Liver (tissue), 9 donors: ENCODE data around the gene IFRD2. TPM values are rescaled to one million over a fixed set of nuclear protein-coding genes. Genes with fewer than 3 reads are reported as not detected.
"Not testable (repeated sequence)": the region's sequence is repeated elsewhere in the genome, so short reads cannot be mapped to it uniquely, and the experiment has no call there.

Experiments used
- DNase-seq: peaks from one replicate; pipeline ENCODE4 v3.0.0-alpha.2; 2017; ENCODE audit warnings: low spot score
- H3K27ac ChIP-seq, 2 donors: one replicate each; pipeline ENCODE4 v1.7.0; 2013; ENCODE audit warnings: inconsistent platforms in 2 of 2, low read length in 2 of 2, control low read depth in 1 of 2, low read depth in 1 of 2, mild to moderate bottlenecking in 1 of 2
- H3K27me3 ChIP-seq, 4 donors: one replicate each; pipeline versions ENCODE4 v1.6.1 to v1.7.0; 2013; ENCODE audit warnings: low read length in 3 of 4, inconsistent platforms in 1 of 4, mild to moderate bottlenecking in 1 of 4, moderate library complexity in 1 of 4; ENCODE audit not compliant: control insufficient read depth in 4 of 4, insufficient read depth in 4 of 4
- H3K36me3 ChIP-seq, 4 donors: one replicate each; pipeline versions ENCODE4 v1.6.1 to v1.7.0; 2013; ENCODE audit warnings: low read length in 3 of 4, mild to moderate bottlenecking in 3 of 4, low read depth in 1 of 4, moderate library complexity in 1 of 4; ENCODE audit not compliant: control insufficient read depth in 4 of 4, insufficient read depth in 3 of 4
- H3K4me1 ChIP-seq, 4 donors: one replicate each; pipeline versions ENCODE4 v1.6.1 to v1.7.0; 2013; ENCODE audit warnings: low read length in 3 of 4, mild to moderate bottlenecking in 3 of 4, moderate library complexity in 1 of 4; ENCODE audit not compliant: control insufficient read depth in 4 of 4, insufficient read depth in 4 of 4
- H3K4me3 ChIP-seq, 3 donors: one replicate each; pipeline versions ENCODE4 v1.6.1 to v1.7.0; 2013; ENCODE audit warnings: low read length in 3 of 3, control low read depth in 1 of 3, low read depth in 1 of 3, mild to moderate bottlenecking in 1 of 3
- H3K9ac ChIP-seq, 2 donors: one replicate each; pipeline ENCODE4 v1.7.0; 2013; ENCODE audit warnings: low read length in 2 of 2, mild to moderate bottlenecking in 2 of 2, moderate library complexity in 2 of 2, control low read depth in 1 of 2, low read depth in 1 of 2
- H3K9me3 ChIP-seq, 4 donors: one replicate each; pipeline versions ENCODE4 v1.6.1 to v1.7.0; 2013; ENCODE audit warnings: low read length in 3 of 4; ENCODE audit not compliant: control insufficient read depth in 4 of 4
- FOXA1 ChIP-seq: IDR thresholded peaks from 2 replicates; pipeline ENCODE4 v1.6.1; 2016; ENCODE audit warnings: antibody characterized with exemption
- FOXA2 ChIP-seq: IDR thresholded peaks from 2 replicates; pipeline ENCODE4 v1.6.1; 2016; ENCODE audit warnings: antibody characterized with exemption
- GABPA ChIP-seq, 2 donors: IDR thresholded peaks in 1 of 2; conservative IDR thresholded peaks in 1 of 2; 2 replicates each; pipeline ENCODE4 v1.6.1; 2016; ENCODE audit warnings: antibody characterized with exemption in 2 of 2, mild to moderate bottlenecking in 1 of 2, moderate library complexity in 1 of 2
- HNF4G ChIP-seq: IDR thresholded peaks from 2 replicates; pipeline ENCODE4 v1.6.1; 2016; ENCODE audit warnings: antibody characterized with exemption
- JUND ChIP-seq, 2 donors: IDR thresholded peaks; 2 replicates each; pipeline ENCODE4 v1.6.1; 2016; ENCODE audit warnings: antibody characterized with exemption in 2 of 2
- RAD21 ChIP-seq, 2 donors: IDR thresholded peaks; 2 replicates each; pipeline ENCODE4 v1.6.1; 2016; ENCODE audit warnings: antibody characterized with exemption in 2 of 2, mild to moderate bottlenecking in 2 of 2
- RXRA ChIP-seq, 2 donors: IDR thresholded peaks; 2 replicates each; pipeline ENCODE4 v1.6.1; 2017 to 2018; ENCODE audit warnings: antibody characterized with exemption in 2 of 2, mild to moderate bottlenecking in 1 of 2
- TAF1 ChIP-seq: conservative IDR thresholded peaks from 2 replicates; pipeline ENCODE4 v1.6.1; 2016; ENCODE audit warnings: antibody characterized with exemption, mild to moderate bottlenecking
- WGBS: extraction: QIAGEN DNeasy Blood & Tissue Kit; methylation state at CpG from one replicate; pipeline ENCODE4 v1.1.7; 2013; 5-methylcytosine and 5-hydroxymethylcytosine counted together
- polyA plus RNA-seq, 2 donors: library from polyadenylated mRNA; stranded (reverse) in 1 of 2; unstranded in 1 of 2; fragments of 200-250 nt in 1 of 2; fragments of >200 nt in 1 of 2; fragmentation: Nextera tagmentation in 1 of 2; extraction: Ambion mirVana in 1 of 2; gene quantifications; one replicate each; pipeline versions ENCODE4 v1.2.1 to v1.2.3, GENCODE V29; 2013 to 2015
- total RNA-seq, 2 donors: library from RNA; depleted of rRNA; stranded (reverse); fragments of >200 nt; gene quantifications; one replicate each; pipeline ENCODE4 v1.2.3, GENCODE V29; 2014
- TF ChIP-seq, protein P1 (sequence below): fragments of 150-350 bp; IDR thresholded peaks from 2 replicates; pipeline ENCODE4 v1.5.1; 2017; ENCODE audit warnings: improper control_type of control experiment, low read depth, low read length; ENCODE audit not compliant: missing input control
- TF ChIP-seq, protein P2 (sequence below): IDR thresholded peaks from 2 replicates; pipeline ENCODE4 v1.6.1; 2016; ENCODE audit warnings: antibody characterized with exemption
- TF ChIP-seq, protein P3 (sequence below): IDR thresholded peaks from 2 replicates; pipeline ENCODE4 v1.6.1; 2016; ENCODE audit warnings: antibody characterized with exemption, mild to moderate bottlenecking
- donor health status: healthy.
- donor health status: healthy.
- donor health status: healthy.
- donor health status: healthy.
- donor health status: healthy.

Gene IFRD2
- total and polyA plus RNA-seq, 4 donors = 55.7 to 91.2 (median 63.2) TPM

DNA sequence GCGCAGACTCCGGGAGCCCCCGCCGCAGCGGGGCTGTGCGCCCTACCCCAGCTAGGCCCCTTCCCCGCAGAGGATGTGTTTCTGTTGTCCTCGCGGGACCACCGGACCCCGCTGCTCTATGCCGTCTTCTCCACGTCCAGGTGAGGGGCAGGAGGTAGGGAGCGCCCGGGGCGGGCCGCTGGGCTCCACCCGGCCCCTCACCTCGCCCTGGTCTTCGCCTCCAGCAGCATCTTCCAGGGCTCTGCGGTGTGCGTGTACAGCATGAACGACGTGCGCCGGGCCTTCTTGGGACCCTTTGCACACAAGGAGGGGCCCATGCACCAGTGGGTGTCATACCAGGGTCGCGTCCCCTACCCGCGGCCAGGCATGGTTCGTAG is 18.6 kb downstream of the IFRD2 start:
- WGBS = 38% methylated on average over 31 of the region's 31 CpGs
- Histone ChIP-seq H3K9me3 (no peaks in the 10 kb centered on the region), H3K36me3 (no peaks in the 10 kb centered on the region), H3K4me3 (no peak overlapping the region), H3K4me1 (peaks cover 3 to 41% (median 19%) of the 10 kb centered on the region in 4 donors), H3K9ac (no peak overlapping the region), H3K27ac (no peak overlapping the region), H3K27me3 (peaks cover 0 to 2% (median 0%) of the 10 kb centered on the region in 4 donors)
- TF ChIP-seq RXRA (IDR thresholded peaks at IDR 0.05) = no peak
- TF ChIP-seq FOXA1 = no peak
- TF ChIP-seq HNF4G = no peak
- TF ChIP-seq, protein P1, sequence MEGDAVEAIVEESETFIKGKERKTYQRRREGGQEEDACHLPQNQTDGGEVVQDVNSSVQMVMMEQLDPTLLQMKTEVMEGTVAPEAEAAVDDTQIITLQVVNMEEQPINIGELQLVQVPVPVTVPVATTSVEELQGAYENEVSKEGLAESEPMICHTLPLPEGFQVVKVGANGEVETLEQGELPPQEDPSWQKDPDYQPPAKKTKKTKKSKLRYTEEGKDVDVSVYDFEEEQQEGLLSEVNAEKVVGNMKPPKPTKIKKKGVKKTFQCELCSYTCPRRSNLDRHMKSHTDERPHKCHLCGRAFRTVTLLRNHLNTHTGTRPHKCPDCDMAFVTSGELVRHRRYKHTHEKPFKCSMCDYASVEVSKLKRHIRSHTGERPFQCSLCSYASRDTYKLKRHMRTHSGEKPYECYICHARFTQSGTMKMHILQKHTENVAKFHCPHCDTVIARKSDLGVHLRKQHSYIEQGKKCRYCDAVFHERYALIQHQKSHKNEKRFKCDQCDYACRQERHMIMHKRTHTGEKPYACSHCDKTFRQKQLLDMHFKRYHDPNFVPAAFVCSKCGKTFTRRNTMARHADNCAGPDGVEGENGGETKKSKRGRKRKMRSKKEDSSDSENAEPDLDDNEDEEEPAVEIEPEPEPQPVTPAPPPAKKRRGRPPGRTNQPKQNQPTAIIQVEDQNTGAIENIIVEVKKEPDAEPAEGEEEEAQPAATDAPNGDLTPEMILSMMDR = no peak
- no peak for TF ChIP-seq GABPA (IDR thresholded peaks at IDR 0.05 in 1 of 2, conservative IDR thresholded peaks at IDR 0.05 in 1 of 2)
- no peak for TF ChIP-seq FOXA2
- TF ChIP-seq, protein P2, sequence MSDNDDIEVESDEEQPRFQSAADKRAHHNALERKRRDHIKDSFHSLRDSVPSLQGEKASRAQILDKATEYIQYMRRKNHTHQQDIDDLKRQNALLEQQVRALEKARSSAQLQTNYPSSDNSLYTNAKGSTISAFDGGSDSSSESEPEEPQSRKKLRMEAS = no peak
- no peak for TF ChIP-seq JUND (IDR thresholded peaks at IDR 0.05)
- no peak for TF ChIP-seq RAD21 (IDR thresholded peaks at IDR 0.05)
- TF ChIP-seq, protein P3, sequence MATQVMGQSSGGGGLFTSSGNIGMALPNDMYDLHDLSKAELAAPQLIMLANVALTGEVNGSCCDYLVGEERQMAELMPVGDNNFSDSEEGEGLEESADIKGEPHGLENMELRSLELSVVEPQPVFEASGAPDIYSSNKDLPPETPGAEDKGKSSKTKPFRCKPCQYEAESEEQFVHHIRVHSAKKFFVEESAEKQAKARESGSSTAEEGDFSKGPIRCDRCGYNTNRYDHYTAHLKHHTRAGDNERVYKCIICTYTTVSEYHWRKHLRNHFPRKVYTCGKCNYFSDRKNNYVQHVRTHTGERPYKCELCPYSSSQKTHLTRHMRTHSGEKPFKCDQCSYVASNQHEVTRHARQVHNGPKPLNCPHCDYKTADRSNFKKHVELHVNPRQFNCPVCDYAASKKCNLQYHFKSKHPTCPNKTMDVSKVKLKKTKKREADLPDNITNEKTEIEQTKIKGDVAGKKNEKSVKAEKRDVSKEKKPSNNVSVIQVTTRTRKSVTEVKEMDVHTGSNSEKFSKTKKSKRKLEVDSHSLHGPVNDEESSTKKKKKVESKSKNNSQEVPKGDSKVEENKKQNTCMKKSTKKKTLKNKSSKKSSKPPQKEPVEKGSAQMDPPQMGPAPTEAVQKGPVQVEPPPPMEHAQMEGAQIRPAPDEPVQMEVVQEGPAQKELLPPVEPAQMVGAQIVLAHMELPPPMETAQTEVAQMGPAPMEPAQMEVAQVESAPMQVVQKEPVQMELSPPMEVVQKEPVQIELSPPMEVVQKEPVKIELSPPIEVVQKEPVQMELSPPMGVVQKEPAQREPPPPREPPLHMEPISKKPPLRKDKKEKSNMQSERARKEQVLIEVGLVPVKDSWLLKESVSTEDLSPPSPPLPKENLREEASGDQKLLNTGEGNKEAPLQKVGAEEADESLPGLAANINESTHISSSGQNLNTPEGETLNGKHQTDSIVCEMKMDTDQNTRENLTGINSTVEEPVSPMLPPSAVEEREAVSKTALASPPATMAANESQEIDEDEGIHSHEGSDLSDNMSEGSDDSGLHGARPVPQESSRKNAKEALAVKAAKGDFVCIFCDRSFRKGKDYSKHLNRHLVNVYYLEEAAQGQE = no peak
- TF ChIP-seq TAF1 = no peak
- DNase-seq = no peak

DNA sequence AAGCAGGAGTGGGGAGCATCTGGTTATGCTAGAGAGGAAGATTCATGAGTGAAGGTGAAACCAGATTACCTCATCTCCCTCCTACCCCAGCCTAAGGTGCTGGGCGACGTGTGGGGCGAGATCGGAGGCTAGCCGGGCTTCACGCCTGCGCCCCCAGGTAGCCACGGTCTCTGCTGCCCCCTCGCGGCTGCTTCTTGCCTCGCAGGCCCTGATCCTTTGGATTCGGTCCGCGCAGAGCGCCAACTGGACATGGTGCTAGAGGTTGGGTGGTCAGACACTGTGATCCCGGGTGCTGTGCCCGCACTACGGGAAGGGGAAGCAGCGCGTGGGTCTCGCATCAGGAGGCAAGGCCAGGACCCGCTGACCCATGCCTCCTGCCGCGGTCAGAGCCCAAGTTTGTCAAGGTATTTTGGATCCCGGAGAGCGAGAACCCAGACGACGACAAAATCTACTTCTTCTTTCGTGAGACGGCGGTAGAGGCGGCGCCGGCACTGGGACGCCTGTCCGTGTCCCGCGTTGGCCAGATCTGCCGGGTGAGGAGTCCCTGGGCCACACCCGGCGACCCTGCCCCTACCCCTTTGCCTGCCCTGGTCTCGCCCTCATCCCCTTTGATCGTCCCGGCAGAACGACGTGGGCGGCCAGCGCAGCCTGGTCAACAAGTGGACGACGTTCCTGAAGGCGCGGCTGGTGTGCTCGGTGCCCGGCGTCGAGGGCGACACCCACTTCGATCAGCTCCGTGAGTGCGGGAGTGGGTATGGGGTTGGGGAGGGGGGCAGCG is 19.1 kb downstream of the IFRD2 start:
- no peaks in the 10 kb centered on the region for H3K9me3 ChIP-seq
- H3K4me1 ChIP-seq = peaks cover 3 to 47% (median 19%) of the 10 kb centered on the region in 4 donors
- 2% methylated on average over 61 of the region's 61 CpGs for WGBS
- no peaks in the 10 kb centered on the region for H3K36me3 ChIP-seq
- H3K27ac ChIP-seq = no peak overlapping the region
- H3K4me3 ChIP-seq = peak overlapping the region in 2 of 3 donors; percentile 10 to 32
- TF ChIP-seq HNF4G (no peak), RAD21 (IDR thresholded peaks at IDR 0.05) (peak; percentile 98 to 99), RXRA (IDR thresholded peaks at IDR 0.05) (peak in 1 of 2 donors; percentile 7)
- TF ChIP-seq, protein P1 = peak; percentile 100
- peaks cover 0 to 2% (median 0%) of the 10 kb centered on the region in 4 donors for H3K27me3 ChIP-seq
- peak overlapping the region in 1 of 2 donors; percentile 21 for H3K9ac ChIP-seq
- peak; percentile 95 for DNase-seq

DNA sequence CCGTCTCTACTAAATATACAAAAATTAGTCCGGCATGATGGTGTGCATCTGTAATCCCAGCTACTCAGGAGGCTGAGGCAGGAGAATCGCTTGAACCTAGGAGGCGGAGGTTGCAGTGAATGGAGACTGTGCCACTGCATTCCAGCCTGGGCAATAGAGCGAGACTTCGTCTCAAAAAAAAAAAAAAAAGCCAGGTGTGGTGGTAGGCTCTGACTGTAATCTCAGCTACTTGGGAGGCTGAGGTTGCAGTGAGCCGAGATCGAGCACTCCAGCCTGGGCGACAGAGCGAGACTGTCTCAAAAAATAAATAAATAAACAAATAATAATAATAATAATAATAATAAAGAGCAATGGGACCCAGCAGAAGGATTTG is 19.7 kb downstream of the IFRD2 start:
- H3K4me3 ChIP-seq, H3K9me3 ChIP-seq, DNase-seq, H3K27me3 ChIP-seq, H3K36me3 ChIP-seq, H3K27ac ChIP-seq, H3K9ac ChIP-seq: not testable (repeated sequence)
- WGBS = 75% methylated on average over 10 of the region's 10 CpGs
- H3K4me1 ChIP-seq = peaks cover 3 to 52% (median 20%) of the 10 kb centered on the region in 4 donors
